Neural progenitor cell (in vitro differentiated cells): ENCODE measurements around the gene MYH9. TPM values are rescaled to one million over a fixed set of nuclear protein-coding genes. Genes with fewer than 3 reads are reported as not detected.
A peak's percentile ranks its signal among the peaks of the same experiment; 100 is the strongest.

Experiments
- DNase-seq: peaks from one replicate; pipeline ENCODE4 v3.0.0-alpha.2; 2016; ENCODE audit warnings: low spot score
- H2AFZ ChIP-seq: fragments of 200-600 bp; sonication (generic); replicated peaks from 2 replicates; pipeline ENCODE4 v1.6.1; 2016; ENCODE audit warnings: antibody characterized with exemption
- H3F3A ChIP-seq: fragments of 200-600 bp; sonication (generic); 2 replicates; pipeline ENCODE4 v1.6.1; 2016; ENCODE audit warnings: antibody characterized with exemption, low read depth
- H3K27ac ChIP-seq: fragments of 200-600 bp; sonication (generic); 2 replicates; pipeline ENCODE4 v1.5.1; 2016; ENCODE audit warnings: mild to moderate bottlenecking
- H3K27me3 ChIP-seq: fragments of 200-600 bp; sonication (generic); 2 replicates; pipeline ENCODE4 v1.6.1; 2016; ENCODE audit warnings: mild to moderate bottlenecking, moderate library complexity
- H3K36me3 ChIP-seq: fragments of 200-600 bp; sonication (generic); 2 replicates; pipeline ENCODE4 v1.5.1; 2016
- H3K4me1 ChIP-seq: fragments of 200-600 bp; sonication (generic); 2 replicates; pipeline ENCODE4 v1.6.1; 2016; ENCODE audit warnings: mixed run types
- H3K4me2 ChIP-seq: fragments of 200-600 bp; sonication (generic); 2 replicates; pipeline ENCODE4 v1.6.1; 2016
- H3K4me3 ChIP-seq: fragments of 200-600 bp; sonication (generic); 2 replicates; pipeline ENCODE4 v1.5.1; 2016
- H3K79me2 ChIP-seq: fragments of 200-600 bp; sonication (generic); 2 replicates; pipeline ENCODE4 v1.6.1; 2016; ENCODE audit warnings: low read depth
- H3K9ac ChIP-seq: fragments of 200-600 bp; sonication (generic); 2 replicates; pipeline ENCODE4 v1.6.1; 2016
- H3K9me3 ChIP-seq: fragments of 200-600 bp; sonication (generic); 2 replicates; pipeline ENCODE4 v1.5.1; 2016; ENCODE audit warnings: low read depth
- H4K20me1 ChIP-seq: fragments of 200-600 bp; sonication (generic); 2 replicates; pipeline ENCODE4 v1.6.1; 2016; ENCODE audit warnings: low read depth
- H3K27ac Mint-ChIP-seq: 3 replicates; pipeline ENCODE4 v1.8.0; 2021; ENCODE audit warnings: mixed read lengths
- H3K27me3 Mint-ChIP-seq: 2 replicates; pipeline ENCODE4 v1.8.0; 2022; ENCODE audit warnings: low read depth, mild to moderate bottlenecking, inconsistent platforms, moderate library complexity, mixed read lengths; ENCODE audit not compliant: insufficient read depth
- H3K36me3 Mint-ChIP-seq: 3 replicates; pipeline ENCODE4 v1.8.0; 2021; ENCODE audit warnings: mixed read lengths
- H3K4me1 Mint-ChIP-seq: 3 replicates; pipeline ENCODE4 v1.8.0; 2021; ENCODE audit warnings: mixed read lengths
- H3K4me3 Mint-ChIP-seq: 3 replicates; pipeline ENCODE4 v1.8.0; 2021; ENCODE audit warnings: mild to moderate bottlenecking, moderate library complexity, mixed read lengths
- H3K9me3 Mint-ChIP-seq: 3 replicates; pipeline ENCODE4 v1.8.0; 2020; ENCODE audit warnings: mixed read lengths
- CTCF ChIP-seq: fragments of 200-600 bp; sonication (generic); IDR thresholded peaks from 2 replicates; pipeline ENCODE4 v1.5.1; 2017; ENCODE audit warnings: antibody characterized with exemption, mild to moderate bottlenecking
- EZH2 ChIP-seq: fragments of 200-600 bp; sonication (generic); IDR thresholded peaks from 2 replicates; pipeline ENCODE4 v1.6.1; 2017; ENCODE audit warnings: antibody characterized with exemption, mild to moderate bottlenecking, moderate library complexity
- EZH2phosphoT487 ChIP-seq: fragments of 200-600 bp; sonication (generic); IDR thresholded peaks from 2 replicates; pipeline ENCODE4 v1.6.1; 2017; ENCODE audit warnings: antibody characterized with exemption
- total RNA-seq: library from RNA; depleted of rRNA; stranded (reverse); fragments of >200 nt; gene quantifications from 2 replicates; pipeline ENCODE4 v1.2.3, GENCODE V29; 2015; ENCODE audit warnings: low replicate concordance

The MYH9 gene
- total RNA-seq, 1 donor from 2014 or later = 77.2 TPM

- peak overlapping the region; percentile 100 for H3K27ac Mint-ChIP-seq
- H3K4me1 ChIP-seq = peaks cover 34% of the 10 kb centered on the region
- peaks cover 8% of the 10 kb centered on the region for H3K27me3 Mint-ChIP-seq
- H3K9ac ChIP-seq = peak overlapping the region; percentile 47
- H3K4me3 Mint-ChIP-seq = peak overlapping the region; percentile 79
- H3K4me1 Mint-ChIP-seq = peaks cover 78% of the 10 kb centered on the region
- no peak overlapping the region for H2AFZ ChIP-seq
- peak overlapping the region; percentile 59 for H3K4me2 ChIP-seq
- DNase-seq = no peak
- H3K36me3 ChIP-seq = no peaks in the 10 kb centered on the region
- H3K9me3 ChIP-seq = no peaks in the 10 kb centered on the region
- peak overlapping the region; percentile 99 for H3K27ac ChIP-seq
- TF ChIP-seq EZH2 = no peak
- TF ChIP-seq CTCF = no peak
- no peak for TF ChIP-seq EZH2phosphoT487
- H3F3A ChIP-seq = peaks cover 24% of the 10 kb centered on the region
- H3K27me3 ChIP-seq = no peaks in the 10 kb centered on the region
- H3K9me3 Mint-ChIP-seq = no peaks in the 10 kb centered on the region
- H3K4me3 ChIP-seq = peak overlapping the region; percentile 17
- H4K20me1 ChIP-seq = no peaks in the 10 kb centered on the region
- peaks cover 31% of the 10 kb centered on the region for H3K36me3 Mint-ChIP-seq
- H3K79me2 ChIP-seq = peaks cover 53% of the 10 kb centered on the region
Observed at GRCh38 chr22:36328635-36329253, 59.0 kb downstream of the MYH9 start.

DNA sequence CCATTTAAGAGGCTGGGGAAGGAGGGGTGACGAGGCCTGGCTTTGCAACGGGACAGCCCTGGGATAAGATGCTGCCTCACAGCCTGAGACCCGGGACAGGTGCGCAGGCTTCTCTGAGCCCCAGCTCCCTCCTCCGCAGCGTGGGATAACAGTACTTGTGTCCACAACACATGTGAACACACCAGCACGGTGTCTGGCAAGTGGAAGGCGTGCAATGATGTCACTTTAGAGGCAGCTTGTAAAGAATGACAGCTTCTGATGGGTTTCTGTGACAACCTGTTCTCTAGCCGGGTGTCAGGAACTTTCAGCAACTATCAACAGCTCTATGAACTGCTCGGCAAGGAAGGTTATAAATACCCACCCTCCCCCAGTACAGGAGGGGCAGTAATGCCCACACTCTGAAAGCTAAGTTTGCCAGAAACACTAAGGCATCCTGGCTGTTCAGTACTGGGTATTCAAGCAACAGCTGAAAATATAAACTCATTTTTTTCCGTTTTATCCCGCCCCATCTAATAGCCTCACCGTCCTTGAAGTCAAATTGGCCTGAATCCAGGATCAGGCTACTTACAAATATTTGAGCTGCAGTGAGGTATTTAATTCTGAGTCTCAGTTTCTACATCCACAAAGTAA is 59.7 kb downstream of the MYH9 start:
- H3K36me3 Mint-ChIP-seq = peaks cover 29% of the 10 kb centered on the region
- H3K79me2 ChIP-seq = peaks cover 46% of the 10 kb centered on the region

More for the DNA sequence above, 59.7 kb downstream of the MYH9 start:
- peaks cover 28% of the 10 kb centered on the region for H3K4me1 ChIP-seq
- no peaks in the 10 kb centered on the region for H4K20me1 ChIP-seq
- H3K36me3 ChIP-seq = no peaks in the 10 kb centered on the region
- DNase-seq = no peak
- H3K4me2 ChIP-seq = no peak overlapping the region
- H3K27me3 ChIP-seq = no peaks in the 10 kb centered on the region
- Mint-ChIP-seq H3K9me3 (no peaks in the 10 kb centered on the region), H3K27ac (peak overlapping the region; percentile 100), H3K27me3 (peaks cover 8% of the 10 kb centered on the region), H3K4me1 (peaks cover 70% of the 10 kb centered on the region), H3K4me3 (peak overlapping the region; percentile 60)
- peaks cover 24% of the 10 kb centered on the region for H3F3A ChIP-seq
- no peak overlapping the region for H2AFZ ChIP-seq
- H3K4me3 ChIP-seq = no peak overlapping the region
- no peak overlapping the region for H3K9ac ChIP-seq
- H3K27ac ChIP-seq = peak overlapping the region; percentile 99
- H3K9me3 ChIP-seq = no peaks in the 10 kb centered on the region
- TF ChIP-seq CTCF (no peak), EZH2 (no peak), EZH2phosphoT487 (no peak)
